Measurements from ENCODE around the gene MAGI1. TPM values are rescaled to one million over a fixed set of nuclear protein-coding genes. Genes with fewer than 3 reads are reported as not detected.

Gene MAGI1
- total RNA-seq, 1 experiment from 2014 or later: 58.2 TPM

GRCh38 chr3:65806600-65806999, 232.1 kb downstream of the MAGI1 start:
- ATAC-seq: no peak
- Mint-ChIP-seq H3K36me3 (peaks cover 6% of the 10 kb centered on the region; the same call in 1 of the 2 replicates), H3K4me3 (no peak overlapping the region), H3K27ac (no peak overlapping the region), H3K4me1 (peaks cover 11% of the 10 kb centered on the region), H3K9me3 (peaks cover 16% of the 10 kb centered on the region), H3K27me3 (ENCODE audit: low read depth) (no peaks in the 10 kb centered on the region)
- ChIA-PET POLR2A (no interaction called here), CTCF (no interaction called here)
- no peak for DNase-seq (ENCODE audit: low spot score)
- TF ChIP-seq PRRX2 (CRISPR knock-in tag; IDR thresholded peaks at IDR 0.05) (no peak), ZNF138 (CRISPR knock-in tag; conservative IDR thresholded peaks at IDR 0.05) (no peak), ZNF317 (CRISPR knock-in tag; IDR thresholded peaks at IDR 0.05; ENCODE audit: borderline replicate concordance, low read depth) (peak; percentile 25; the same call in 1 of the 2 replicates), NFATC4 (CRISPR knock-in tag; IDR thresholded peaks at IDR 0.05) (no peak)
- TF ChIP-seq, protein P1, sequence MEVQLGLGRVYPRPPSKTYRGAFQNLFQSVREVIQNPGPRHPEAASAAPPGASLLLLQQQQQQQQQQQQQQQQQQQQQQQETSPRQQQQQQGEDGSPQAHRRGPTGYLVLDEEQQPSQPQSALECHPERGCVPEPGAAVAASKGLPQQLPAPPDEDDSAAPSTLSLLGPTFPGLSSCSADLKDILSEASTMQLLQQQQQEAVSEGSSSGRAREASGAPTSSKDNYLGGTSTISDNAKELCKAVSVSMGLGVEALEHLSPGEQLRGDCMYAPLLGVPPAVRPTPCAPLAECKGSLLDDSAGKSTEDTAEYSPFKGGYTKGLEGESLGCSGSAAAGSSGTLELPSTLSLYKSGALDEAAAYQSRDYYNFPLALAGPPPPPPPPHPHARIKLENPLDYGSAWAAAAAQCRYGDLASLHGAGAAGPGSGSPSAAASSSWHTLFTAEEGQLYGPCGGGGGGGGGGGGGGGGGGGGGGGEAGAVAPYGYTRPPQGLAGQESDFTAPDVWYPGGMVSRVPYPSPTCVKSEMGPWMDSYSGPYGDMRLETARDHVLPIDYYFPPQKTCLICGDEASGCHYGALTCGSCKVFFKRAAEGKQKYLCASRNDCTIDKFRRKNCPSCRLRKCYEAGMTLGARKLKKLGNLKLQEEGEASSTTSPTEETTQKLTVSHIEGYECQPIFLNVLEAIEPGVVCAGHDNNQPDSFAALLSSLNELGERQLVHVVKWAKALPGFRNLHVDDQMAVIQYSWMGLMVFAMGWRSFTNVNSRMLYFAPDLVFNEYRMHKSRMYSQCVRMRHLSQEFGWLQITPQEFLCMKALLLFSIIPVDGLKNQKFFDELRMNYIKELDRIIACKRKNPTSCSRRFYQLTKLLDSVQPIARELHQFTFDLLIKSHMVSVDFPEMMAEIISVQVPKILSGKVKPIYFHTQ (CRISPR knock-in tag; IDR thresholded peaks at IDR 0.05): no peak
- TF ChIP-seq, protein P2, sequence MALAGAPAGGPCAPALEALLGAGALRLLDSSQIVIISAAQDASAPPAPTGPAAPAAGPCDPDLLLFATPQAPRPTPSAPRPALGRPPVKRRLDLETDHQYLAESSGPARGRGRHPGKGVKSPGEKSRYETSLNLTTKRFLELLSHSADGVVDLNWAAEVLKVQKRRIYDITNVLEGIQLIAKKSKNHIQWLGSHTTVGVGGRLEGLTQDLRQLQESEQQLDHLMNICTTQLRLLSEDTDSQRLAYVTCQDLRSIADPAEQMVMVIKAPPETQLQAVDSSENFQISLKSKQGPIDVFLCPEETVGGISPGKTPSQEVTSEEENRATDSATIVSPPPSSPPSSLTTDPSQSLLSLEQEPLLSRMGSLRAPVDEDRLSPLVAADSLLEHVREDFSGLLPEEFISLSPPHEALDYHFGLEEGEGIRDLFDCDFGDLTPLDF (CRISPR knock-in tag; IDR thresholded peaks at IDR 0.05): no peak
- TF ChIP-seq, protein P3, sequence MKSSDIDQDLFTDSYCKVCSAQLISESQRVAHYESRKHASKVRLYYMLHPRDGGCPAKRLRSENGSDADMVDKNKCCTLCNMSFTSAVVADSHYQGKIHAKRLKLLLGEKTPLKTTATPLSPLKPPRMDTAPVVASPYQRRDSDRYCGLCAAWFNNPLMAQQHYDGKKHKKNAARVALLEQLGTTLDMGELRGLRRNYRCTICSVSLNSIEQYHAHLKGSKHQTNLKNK (CRISPR knock-in tag; IDR thresholded peaks at IDR 0.05): no peak

- TF ChIP-seq TEAD1 (CRISPR knock-in tag; IDR thresholded peaks at IDR 0.05) (no peak), ZNF671 (CRISPR knock-in tag; IDR thresholded peaks at IDR 0.05) (no peak), NR1H2 (CRISPR knock-in tag; IDR thresholded peaks at IDR 0.05) (no peak), ESRRA (CRISPR knock-in tag; IDR thresholded peaks at IDR 0.05; ENCODE audit: borderline replicate concordance) (no peak), PRRX2 (CRISPR knock-in tag; IDR thresholded peaks at IDR 0.05) (no peak), ZNF263 (CRISPR knock-in tag; IDR thresholded peaks at IDR 0.05; ENCODE audit: low read depth) (no peak)
- TF ChIP-seq, protein P4, sequence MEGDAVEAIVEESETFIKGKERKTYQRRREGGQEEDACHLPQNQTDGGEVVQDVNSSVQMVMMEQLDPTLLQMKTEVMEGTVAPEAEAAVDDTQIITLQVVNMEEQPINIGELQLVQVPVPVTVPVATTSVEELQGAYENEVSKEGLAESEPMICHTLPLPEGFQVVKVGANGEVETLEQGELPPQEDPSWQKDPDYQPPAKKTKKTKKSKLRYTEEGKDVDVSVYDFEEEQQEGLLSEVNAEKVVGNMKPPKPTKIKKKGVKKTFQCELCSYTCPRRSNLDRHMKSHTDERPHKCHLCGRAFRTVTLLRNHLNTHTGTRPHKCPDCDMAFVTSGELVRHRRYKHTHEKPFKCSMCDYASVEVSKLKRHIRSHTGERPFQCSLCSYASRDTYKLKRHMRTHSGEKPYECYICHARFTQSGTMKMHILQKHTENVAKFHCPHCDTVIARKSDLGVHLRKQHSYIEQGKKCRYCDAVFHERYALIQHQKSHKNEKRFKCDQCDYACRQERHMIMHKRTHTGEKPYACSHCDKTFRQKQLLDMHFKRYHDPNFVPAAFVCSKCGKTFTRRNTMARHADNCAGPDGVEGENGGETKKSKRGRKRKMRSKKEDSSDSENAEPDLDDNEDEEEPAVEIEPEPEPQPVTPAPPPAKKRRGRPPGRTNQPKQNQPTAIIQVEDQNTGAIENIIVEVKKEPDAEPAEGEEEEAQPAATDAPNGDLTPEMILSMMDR (IDR thresholded peaks at IDR 0.05): no peak
- DNase-seq (ENCODE audit: low spot score) (no peak), ATAC-seq (no peak)
- Mint-ChIP-seq H3K9me3 (no peaks in the 10 kb centered on the region), H3K27ac (no peak overlapping the region), H3K27me3 (ENCODE audit: low read depth) (no peaks in the 10 kb centered on the region), H3K4me3 (no peak overlapping the region), H3K36me3 (no peaks in the 10 kb centered on the region), H3K4me1 (peaks cover 32% of the 10 kb centered on the region)
- ChIA-PET CTCF (no interaction called here), POLR2A (no interaction called here)
These were observed 242.0 kb downstream of the MAGI1 start for GRCh38 chr3:65796676-65797075.

GRCh38 chr3:65795166-65795565, 243.6 kb downstream of the MAGI1 start:
- no peak for ATAC-seq
- no peaks in the 10 kb centered on the region for H3K36me3 Mint-ChIP-seq
- DNase-seq (ENCODE audit: low spot score): no peak
- ChIA-PET CTCF (no interaction called here), POLR2A (no interaction called here)
- no peaks in the 10 kb centered on the region for H3K27me3 Mint-ChIP-seq (ENCODE audit: low read depth)
- TF ChIP-seq IRF2 (CRISPR knock-in tag; IDR thresholded peaks at IDR 0.05; ENCODE audit: borderline replicate concordance, low read depth) (no peak), NFYB (CRISPR knock-in tag; conservative IDR thresholded peaks at IDR 0.05; ENCODE audit: low read depth) (no peak), CDX4 (CRISPR knock-in tag; IDR thresholded peaks at IDR 0.05; ENCODE audit: borderline replicate concordance) (no peak), RORB (CRISPR knock-in tag; IDR thresholded peaks at IDR 0.05) (no peak), PRRX2 (CRISPR knock-in tag; IDR thresholded peaks at IDR 0.05) (no peak)
- TF ChIP-seq, protein P5, sequence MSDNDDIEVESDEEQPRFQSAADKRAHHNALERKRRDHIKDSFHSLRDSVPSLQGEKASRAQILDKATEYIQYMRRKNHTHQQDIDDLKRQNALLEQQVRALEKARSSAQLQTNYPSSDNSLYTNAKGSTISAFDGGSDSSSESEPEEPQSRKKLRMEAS (CRISPR knock-in tag; IDR thresholded peaks at IDR 0.05): no peak
- TF ChIP-seq, protein P6, sequence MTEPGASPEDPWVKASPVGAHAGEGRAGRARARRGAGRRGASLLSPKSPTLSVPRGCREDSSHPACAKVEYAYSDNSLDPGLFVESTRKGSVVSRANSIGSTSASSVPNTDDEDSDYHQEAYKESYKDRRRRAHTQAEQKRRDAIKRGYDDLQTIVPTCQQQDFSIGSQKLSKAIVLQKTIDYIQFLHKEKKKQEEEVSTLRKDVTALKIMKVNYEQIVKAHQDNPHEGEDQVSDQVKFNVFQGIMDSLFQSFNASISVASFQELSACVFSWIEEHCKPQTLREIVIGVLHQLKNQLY (CRISPR knock-in tag; IDR thresholded peaks at IDR 0.05): no peak
- no peak overlapping the region for H3K4me3 Mint-ChIP-seq
- H3K4me1 Mint-ChIP-seq: peaks cover 32% of the 10 kb centered on the region
- no peak overlapping the region for H3K27ac Mint-ChIP-seq
- H3K9me3 Mint-ChIP-seq: no peaks in the 10 kb centered on the region

All from WTC11 (cell line).